GM12873 (cell line): ENCODE results near the gene TWIST2.

Experiments
- CTCF ChIP-seq: IDR thresholded peaks from 2 replicates; pipeline ENCODE4 v1.5.1; 2012; ENCODE audit warnings: low read depth, mild to moderate bottlenecking, moderate library complexity, low read length, control low read depth; ENCODE audit not compliant: insufficient read depth; ENCODE audit errors: missing control alignments

Gene TWIST2

GRCh38 chr2:238869293-238870124 lies 21.6 kb downstream of the TWIST2 start:
- TF ChIP-seq CTCF: no peak

GRCh38 chr2:238870261-238870660 lies 22.4 kb downstream of the TWIST2 start:
- TF ChIP-seq CTCF: no peak

- no peak for TF ChIP-seq CTCF
These were observed 24.1 kb downstream of the TWIST2 start for GRCh38 chr2:238872026-238872425.

- TF ChIP-seq CTCF: no peak
These were observed 24.9 kb downstream of the TWIST2 start for GRCh38 chr2:238872628-238873380.

GRCh38 chr2:238873381-238873801 lies 25.5 kb downstream of the TWIST2 start:
- no peak for TF ChIP-seq CTCF

GRCh38 chr2:238873841-238874240 lies 26.0 kb downstream of the TWIST2 start:
- no peak for TF ChIP-seq CTCF

GRCh38 chr2:238874330-238875050 lies 26.6 kb downstream of the TWIST2 start:
- TF ChIP-seq CTCF: no peak
